Ecto neural progenitor cell (in vitro differentiated cells): ENCODE data around the gene GSE1.

Experiments
- DNase-seq: peaks from one replicate; pipeline ENCODE4 v3.0.0-alpha.2; 2018; ENCODE audit warnings: low spot score

Gene GSE1

GRCh38 chr16:85650135-85650843 is 37.2 kb downstream of the GSE1 start:
- no peak for DNase-seq

GRCh38 chr16:85650844-85651628 is 37.9 kb downstream of the GSE1 start:
- DNase-seq, result no peak

GRCh38 chr16:85651629-85652430 is 38.7 kb downstream of the GSE1 start:
- DNase-seq, result no peak

GRCh38 chr16:85652431-85653221 is 39.5 kb downstream of the GSE1 start:
- DNase-seq, result peak; percentile 84

- no peak for DNase-seq
These were observed 40.3 kb downstream of the GSE1 start for GRCh38 chr16:85653290-85653891.

GRCh38 chr16:85654251-85655095 is 41.4 kb downstream of the GSE1 start:
- no peak for DNase-seq

- DNase-seq, result no peak
These were observed 42.4 kb downstream of the GSE1 start for GRCh38 chr16:85655216-85656129.

- DNase-seq, result no peak
These were observed 43.5 kb downstream of the GSE1 start for GRCh38 chr16:85656351-85657266.

- no peak for DNase-seq
These were observed 44.1 kb downstream of the GSE1 start for GRCh38 chr16:85657267-85657650.

- DNase-seq, result no peak
These were observed 44.9 kb downstream of the GSE1 start for GRCh38 chr16:85657996-85658395.

- DNase-seq, result no peak
These were observed 45.6 kb downstream of the GSE1 start for GRCh38 chr16:85658504-85659326.

- no peak for DNase-seq
These were observed 46.2 kb downstream of the GSE1 start for GRCh38 chr16:85659336-85659735.

GRCh38 chr16:85659805-85660511 is 46.8 kb downstream of the GSE1 start:
- DNase-seq, result peak; percentile 92

- DNase-seq, result no peak
These were observed 48.0 kb downstream of the GSE1 start for GRCh38 chr16:85660843-85661739.

GRCh38 chr16:85661740-85662481 is 48.8 kb downstream of the GSE1 start:
- no peak for DNase-seq
